Colonic mucosa (tissue), 4 donors: Measurements from ENCODE around the gene SARDH. TPM values are rescaled to one million over a fixed set of nuclear protein-coding genes. Genes with fewer than 3 reads are reported as not detected.

ENCODE experiments used
- DNase-seq: peaks from one replicate; pipeline ENCODE4 v3.0.0-alpha.2; 2020
- H3K27ac ChIP-seq: fragments of 200-600 bp; one replicate; pipeline ENCODE4 v1.8.0; 2021
- H3K27me3 ChIP-seq: fragments of 200-600 bp; one replicate; pipeline ENCODE4 v1.8.0; 2021
- H3K36me3 ChIP-seq: fragments of 200-600 bp; one replicate; pipeline ENCODE4 v1.8.0; 2021
- H3K4me1 ChIP-seq: fragments of 200-600 bp; one replicate; pipeline ENCODE4 v1.8.0; 2021; ENCODE audit warnings: mild to moderate bottlenecking
- H3K4me3 ChIP-seq: fragments of 200-600 bp; one replicate; pipeline ENCODE4 v1.8.0; 2021
- H3K9ac ChIP-seq, 2 donors: one replicate each; pipeline ENCODE4 v1.7.0; 2013; ENCODE audit warnings: control low read depth in 2 of 2, low read depth in 2 of 2, low read length in 2 of 2
- H3K9me3 ChIP-seq: fragments of 200-600 bp; one replicate; pipeline ENCODE4 v1.8.0; 2021
- intact Hi-C: fragments of 100-400 bp; cut with DNase I; formaldehyde crosslinking; loops from one replicate; pipeline ENCODE4 v1.14.1; 2022
- total RNA-seq, 2 donors: library from RNA; stranded (reverse); fragmentation: NEBNext Ultra II Directional in 1 of 2; extraction: Animal tissue kit (Norgen Biotek cat#: 25700) in 1 of 2; gene quantifications; one replicate each; pipeline ENCODE4 v1.2.1, GENCODE V29; 2021
- TF ChIP-seq, protein P1 (sequence below): fragments of 200-600 bp; IDR thresholded peaks from one replicate; pipeline ENCODE4 v1.8.0; 2022; ENCODE audit warnings: antibody characterized with exemption, mild to moderate bottlenecking
- donor health status: healthy.
- donor health status: DM: no; HTN: no; CAD: no.
- donor health status: DM: no; HTN: no; CAD: no.

The SARDH gene
- total RNA-seq, 2 donors from 2014 or later: 0.66 to 1.3 TPM

DNA sequence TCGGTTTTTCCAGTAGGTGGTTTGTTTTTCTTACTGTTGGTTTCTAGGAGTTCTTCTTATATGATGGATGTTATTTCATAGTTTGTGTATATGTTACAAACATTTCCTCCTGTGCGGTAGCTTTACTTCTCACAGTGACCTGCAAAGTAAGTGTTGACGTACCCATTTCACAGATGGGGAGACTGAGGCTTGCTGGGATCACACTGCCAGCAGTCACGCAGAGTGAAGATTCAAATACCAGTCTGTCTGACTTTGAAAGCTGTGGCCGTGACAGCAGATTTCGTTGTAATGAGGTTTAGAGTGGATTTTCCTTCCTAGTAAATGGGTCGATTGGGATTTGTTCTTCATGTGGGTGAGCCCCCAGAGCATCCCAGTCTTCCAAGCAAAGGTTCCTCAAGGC, 89.0 kb downstream of the SARDH start:
- no peak for DNase-seq
- Histone ChIP-seq H3K9me3 (no peaks in the 10 kb centered on the region), H3K27ac (no peak overlapping the region), H3K36me3 (no peaks in the 10 kb centered on the region), H3K4me1 (no peaks in the 10 kb centered on the region), H3K27me3 (no peaks in the 10 kb centered on the region), H3K9ac (no peak overlapping the region), H3K4me3 (no peak overlapping the region)
- TF ChIP-seq, protein P1, sequence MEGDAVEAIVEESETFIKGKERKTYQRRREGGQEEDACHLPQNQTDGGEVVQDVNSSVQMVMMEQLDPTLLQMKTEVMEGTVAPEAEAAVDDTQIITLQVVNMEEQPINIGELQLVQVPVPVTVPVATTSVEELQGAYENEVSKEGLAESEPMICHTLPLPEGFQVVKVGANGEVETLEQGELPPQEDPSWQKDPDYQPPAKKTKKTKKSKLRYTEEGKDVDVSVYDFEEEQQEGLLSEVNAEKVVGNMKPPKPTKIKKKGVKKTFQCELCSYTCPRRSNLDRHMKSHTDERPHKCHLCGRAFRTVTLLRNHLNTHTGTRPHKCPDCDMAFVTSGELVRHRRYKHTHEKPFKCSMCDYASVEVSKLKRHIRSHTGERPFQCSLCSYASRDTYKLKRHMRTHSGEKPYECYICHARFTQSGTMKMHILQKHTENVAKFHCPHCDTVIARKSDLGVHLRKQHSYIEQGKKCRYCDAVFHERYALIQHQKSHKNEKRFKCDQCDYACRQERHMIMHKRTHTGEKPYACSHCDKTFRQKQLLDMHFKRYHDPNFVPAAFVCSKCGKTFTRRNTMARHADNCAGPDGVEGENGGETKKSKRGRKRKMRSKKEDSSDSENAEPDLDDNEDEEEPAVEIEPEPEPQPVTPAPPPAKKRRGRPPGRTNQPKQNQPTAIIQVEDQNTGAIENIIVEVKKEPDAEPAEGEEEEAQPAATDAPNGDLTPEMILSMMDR: no peak
- intact Hi-C loops: no loop called here

DNA sequence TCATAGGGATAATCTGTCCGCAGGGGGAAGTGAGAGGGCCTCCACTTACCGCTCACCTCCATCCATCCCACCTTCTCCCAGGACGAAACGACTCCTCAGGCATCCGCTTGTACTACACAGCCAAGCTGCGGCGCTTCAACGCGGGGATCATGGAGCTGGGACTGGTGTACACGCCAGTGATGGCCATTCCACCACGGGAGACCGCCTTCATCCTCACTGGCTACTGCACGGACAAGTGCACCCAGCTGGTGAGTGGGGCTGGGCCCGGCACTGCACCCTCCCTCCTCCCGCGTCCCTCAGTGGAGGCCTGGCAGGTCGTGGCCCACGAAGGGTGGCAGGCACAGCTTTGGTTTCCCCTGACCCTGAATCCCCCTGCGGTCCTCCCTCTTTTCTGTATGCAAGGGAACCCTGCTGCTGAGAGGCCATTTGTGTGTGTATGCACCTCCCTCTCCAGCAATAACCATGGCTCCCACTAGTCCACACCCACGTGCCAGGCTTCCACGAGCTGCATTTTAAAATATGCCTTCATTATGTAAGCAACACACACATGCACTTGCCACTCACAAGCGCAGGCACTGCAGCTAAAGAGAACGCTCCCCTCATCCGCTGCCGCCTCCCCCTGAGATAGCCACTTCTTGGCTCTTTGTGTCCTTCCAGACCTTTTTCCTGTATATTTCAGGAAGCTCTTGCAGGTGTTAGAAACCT, 90.2 kb downstream of the SARDH start:
- no peak for DNase-seq
- H3K4me1 ChIP-seq: no peaks in the 10 kb centered on the region
- intact Hi-C loops: no loop called here
- TF ChIP-seq, protein P1: no peak
- H3K4me3 ChIP-seq: no peak overlapping the region
- H3K27me3 ChIP-seq: no peaks in the 10 kb centered on the region
- H3K27ac ChIP-seq: no peak overlapping the region
- no peak overlapping the region for H3K9ac ChIP-seq
- H3K9me3 ChIP-seq: no peaks in the 10 kb centered on the region
- H3K36me3 ChIP-seq: no peaks in the 10 kb centered on the region

DNA sequence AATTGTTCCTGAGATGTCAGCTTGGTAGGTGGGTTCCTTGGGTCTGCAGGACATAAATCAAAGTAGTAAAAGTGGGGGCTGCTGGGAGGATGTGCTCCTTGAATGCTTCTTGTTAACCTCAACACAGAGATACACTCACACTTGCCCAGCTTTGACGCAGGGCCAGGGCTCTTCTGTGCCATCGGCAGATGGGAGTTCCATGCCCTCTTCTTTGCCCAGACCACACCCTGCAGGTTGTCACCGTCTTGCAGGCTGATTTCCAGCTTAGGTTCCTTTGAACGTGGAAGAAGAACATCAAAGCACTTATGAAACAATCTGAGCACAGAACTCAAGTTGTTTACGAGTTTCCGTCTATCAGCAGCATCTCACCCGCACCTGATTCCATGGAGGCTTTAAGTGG, 91.0 kb downstream of the SARDH start:
- TF ChIP-seq, protein P1: no peak
- H3K27me3 ChIP-seq: no peaks in the 10 kb centered on the region
- no peak overlapping the region for H3K27ac ChIP-seq
- DNase-seq: no peak
- no peak overlapping the region for H3K4me3 ChIP-seq
- H3K9me3 ChIP-seq: no peaks in the 10 kb centered on the region
- intact Hi-C loops: no loop called here
- no peak overlapping the region for H3K9ac ChIP-seq
- no peaks in the 10 kb centered on the region for H3K36me3 ChIP-seq
- no peaks in the 10 kb centered on the region for H3K4me1 ChIP-seq

DNA sequence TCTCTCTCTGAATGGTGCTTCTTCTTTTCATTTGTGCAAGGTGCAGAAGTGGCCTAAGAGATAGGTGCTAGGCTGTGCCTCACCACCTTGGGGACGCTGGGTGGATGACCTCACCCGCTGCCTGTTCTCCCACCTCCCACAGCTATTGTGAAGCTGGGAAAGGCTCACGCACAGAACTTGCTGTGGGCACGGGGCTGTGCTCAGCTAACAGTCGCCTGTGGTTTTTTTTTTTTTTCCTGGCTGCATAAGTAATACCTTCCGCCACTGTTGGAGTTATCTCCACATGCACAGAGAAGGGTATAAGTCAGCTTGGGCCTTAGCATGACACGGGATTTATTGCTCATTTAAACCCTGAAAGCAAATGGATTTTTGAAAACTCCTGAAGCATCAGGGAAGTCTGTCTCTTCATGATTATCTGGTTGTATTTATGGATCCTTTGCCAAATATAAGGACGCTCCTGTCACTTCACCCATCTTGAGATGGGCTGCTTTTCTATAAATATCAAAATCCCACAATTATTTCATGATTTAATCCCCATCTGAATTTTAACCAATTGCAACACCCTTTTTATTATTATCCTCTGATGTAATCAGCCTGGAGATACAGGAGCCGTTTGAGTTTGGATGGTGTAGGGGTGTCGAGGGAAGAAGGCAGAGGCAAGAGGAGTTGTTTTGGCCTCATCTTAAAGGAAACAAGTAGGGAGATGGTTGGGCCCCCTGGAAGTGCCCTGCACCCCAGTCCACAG, 93.0 kb downstream of the SARDH start:
- intact Hi-C loops: no loop called here
- TF ChIP-seq, protein P1: no peak
- H3K27me3 ChIP-seq: no peaks in the 10 kb centered on the region

DNA sequence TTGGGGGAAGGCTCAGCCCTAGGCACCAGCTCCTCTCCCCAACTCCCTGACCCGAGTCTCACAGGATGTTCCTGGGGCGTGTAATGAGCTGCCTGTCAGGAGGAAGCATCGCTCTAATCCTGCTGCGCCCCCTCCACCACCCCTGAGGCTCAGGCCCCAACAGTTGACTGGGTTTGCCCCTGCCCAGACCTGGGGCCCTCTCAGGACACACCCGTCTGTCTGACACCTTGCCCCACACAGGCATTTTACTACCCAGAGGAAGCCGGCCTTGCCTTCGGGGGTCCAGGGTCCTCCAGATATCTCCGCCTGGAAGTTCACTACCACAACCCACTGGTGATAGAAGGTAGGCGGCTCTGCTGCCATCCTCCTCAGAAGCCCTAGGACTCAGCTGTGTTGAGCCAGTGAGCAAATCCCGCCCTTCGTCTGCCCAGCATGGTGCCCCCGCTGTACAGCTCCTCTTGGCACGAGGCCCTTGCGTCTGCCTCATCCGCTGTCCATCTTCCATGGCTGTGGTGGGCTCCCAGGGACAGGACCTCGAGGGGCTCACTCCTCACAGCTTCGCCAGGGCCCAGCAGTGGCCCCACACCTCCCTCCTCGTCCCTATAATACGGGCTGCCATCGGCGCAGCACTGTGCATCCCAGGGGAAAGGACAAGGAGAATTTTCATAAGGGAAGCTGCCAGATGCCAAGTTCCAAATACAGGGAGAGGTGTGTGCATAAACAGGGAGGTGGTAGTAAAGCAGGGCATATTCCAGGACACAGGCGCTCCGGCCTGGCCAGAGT, 94.0 kb downstream of the SARDH start:
- Histone ChIP-seq H3K36me3 (no peaks in the 10 kb centered on the region), H3K9ac (no peak overlapping the region), H3K27me3 (no peaks in the 10 kb centered on the region), H3K27ac (no peak overlapping the region), H3K9me3 (no peaks in the 10 kb centered on the region), H3K4me1 (no peaks in the 10 kb centered on the region), H3K4me3 (no peak overlapping the region)
- TF ChIP-seq, protein P1: no peak
- intact Hi-C loops: no loop called here
- DNase-seq: no peak

More for the DNA sequence above, 93.0 kb downstream of the SARDH start:
- Histone ChIP-seq H3K36me3 (no peaks in the 10 kb centered on the region), H3K4me3 (no peak overlapping the region), H3K4me1 (no peaks in the 10 kb centered on the region), H3K9me3 (no peaks in the 10 kb centered on the region), H3K27ac (no peak overlapping the region), H3K9ac (no peak overlapping the region)
- no peak for DNase-seq
